DMS79 (cell line): ENCODE results near the gene SUPT20HL2.
"Not testable (repeated sequence)": the region's sequence is repeated elsewhere in the genome, so short reads cannot be mapped to it uniquely, and the experiment has no call there.

Experiments
- DNase-seq: peaks from one replicate; lab custom pipeline; 2025; lab: John Stamatoyannopoulos, UW

SUPT20HL2 gene

DNA sequence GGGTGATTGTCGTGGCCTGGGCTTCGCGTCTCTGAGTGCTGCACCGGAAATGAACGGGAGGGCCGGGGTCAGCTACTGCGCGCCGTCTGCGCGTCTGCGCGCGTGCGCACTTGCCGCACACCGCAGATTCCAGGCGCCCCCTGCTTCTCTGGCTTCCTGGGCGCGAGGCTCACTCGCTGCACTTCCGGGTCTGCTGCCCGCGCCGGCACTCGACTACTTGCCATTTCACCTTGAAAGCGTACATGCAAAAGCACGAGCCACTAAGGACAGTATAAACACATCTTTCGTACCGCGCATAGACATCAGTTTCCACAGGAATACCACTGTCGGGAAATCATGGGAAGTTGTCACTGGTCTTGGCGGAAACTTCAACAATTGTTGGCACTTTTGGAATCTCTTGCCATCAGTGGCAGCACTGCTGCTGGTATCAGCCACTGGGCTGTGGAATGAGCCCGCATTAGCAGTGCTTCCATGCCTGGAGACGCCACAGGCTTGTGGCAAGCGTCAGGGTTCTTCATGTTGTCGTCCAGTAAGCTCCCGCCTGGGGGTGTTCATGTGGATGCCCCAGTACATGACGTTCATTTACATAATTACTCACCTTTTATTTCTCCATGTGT, at the start of gene SUPT20HL2:
Gene SUPT20HL2, minus strand, starts transcription at position 51 of the 617 bp plus-strand sequence. CDS start 754 bp downstream, outside the sequence.
- no peak for DNase-seq

DNA sequence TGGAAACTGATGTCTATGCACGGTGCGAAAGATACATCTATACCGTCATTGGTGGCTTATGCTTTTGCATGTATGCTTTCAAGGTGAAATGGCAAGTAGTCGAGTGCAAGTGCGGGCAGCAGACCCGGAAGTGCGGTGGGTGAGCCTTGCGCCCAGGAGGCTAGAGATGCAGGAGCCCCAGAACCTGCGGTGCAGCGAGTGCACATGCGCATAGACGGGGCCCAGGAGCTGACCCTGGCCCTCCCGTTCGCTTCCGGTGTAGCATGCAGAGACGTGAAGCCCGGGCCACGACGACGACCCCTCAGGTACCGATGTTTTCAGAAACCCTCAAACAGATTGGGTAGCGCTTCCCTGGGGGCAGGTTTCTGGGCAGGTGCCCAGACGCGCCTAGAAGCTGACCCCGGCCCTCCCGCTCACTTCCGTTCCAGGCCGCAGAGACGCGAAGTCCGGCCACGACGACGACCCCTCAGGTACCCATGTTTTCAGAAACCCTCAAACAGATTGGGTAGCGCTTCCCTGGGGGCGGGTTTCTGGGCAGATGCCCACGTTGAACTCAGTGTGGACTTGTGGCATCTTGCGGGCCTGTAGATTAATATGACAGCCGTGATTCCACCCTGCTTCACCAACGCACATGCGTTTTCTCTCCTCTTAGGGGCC, 48.3 kb upstream of the SUPT20HL2 start:
- DNase-seq = not testable (repeated sequence)

DNA sequence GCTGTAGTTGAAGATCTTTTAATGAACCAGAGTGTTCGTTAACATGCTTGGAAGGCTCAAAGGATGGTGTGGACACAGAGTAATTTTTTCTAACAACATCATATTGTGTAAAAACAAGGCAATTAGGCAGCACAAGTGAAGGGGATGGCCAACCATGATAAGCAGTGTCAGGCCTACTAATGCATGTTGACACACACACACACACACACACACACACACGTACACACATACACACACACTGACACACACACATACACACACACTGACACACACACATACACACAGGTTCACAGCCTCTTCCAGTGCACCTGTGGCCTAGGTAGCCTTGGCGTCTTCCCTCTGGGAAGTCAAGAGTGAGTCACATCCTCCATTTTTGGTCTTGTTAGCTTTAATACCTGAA, 46.4 kb upstream of the SUPT20HL2 start, which contains the start of gene SUPT20HL1:
Gene SUPT20HL1, plus strand, starts transcription at position 368 of the 400 bp plus-strand sequence. CDS start 2,122 bp downstream, outside the sequence.
- no peak for DNase-seq

DNA sequence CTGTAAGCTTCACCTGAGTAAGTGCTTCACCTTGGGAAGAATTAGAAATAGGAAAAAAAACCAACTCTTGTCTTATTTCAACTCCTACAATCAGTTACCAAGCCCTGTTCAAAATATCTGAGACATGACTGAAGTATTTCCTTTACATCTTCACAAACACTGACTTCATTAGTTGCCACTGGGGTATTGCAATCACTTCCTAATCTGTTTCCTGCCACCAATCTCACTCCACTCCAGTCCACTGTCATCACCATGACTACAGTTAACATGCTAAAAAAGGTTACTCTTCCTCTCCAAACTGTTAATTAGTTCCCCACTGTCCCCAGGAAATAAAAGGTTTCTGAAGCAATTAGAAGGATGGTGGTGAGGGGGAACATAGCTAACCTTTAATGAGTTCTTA, 43.2 kb upstream of the SUPT20HL2 start:
- no peak for DNase-seq

DNA sequence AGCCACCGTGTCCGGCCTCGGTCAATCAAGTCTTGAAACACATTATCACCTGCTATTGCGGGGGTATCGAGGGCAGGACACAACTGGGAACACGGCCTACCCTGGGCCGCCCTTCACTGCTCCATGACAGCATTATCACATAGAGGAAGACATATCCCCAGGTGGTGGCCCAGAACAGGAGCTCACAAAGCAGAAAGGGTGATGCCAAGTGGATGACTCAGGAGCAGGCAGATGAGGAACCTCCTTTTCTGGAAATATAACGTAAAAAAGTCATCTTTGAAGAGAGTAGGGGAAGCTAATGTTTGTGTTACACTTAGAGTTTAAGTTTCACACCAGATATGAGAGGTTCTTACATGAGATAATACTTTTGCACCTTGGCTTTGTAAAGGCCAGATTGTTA, 41.2 kb upstream of the SUPT20HL2 start:
- DNase-seq = no peak

DNA sequence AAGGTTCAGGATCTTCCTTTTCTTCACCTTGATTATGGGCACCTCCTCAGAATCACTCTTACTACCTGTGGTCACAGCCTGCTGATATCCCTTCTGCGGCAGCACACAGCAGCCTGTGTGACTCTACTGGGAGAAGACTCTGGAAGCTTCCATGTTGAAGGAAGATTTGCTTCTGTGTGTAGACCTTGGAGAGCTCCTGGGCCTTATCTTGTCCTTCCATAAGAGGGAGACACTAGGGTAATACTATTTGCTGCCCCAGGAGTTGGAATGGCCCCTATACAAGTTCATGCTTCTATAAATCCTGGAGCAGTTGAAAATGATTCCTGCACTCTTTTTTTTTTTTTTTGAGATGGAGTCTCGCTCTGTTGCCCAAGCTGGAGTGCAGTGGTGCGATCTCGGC, 36.3 kb upstream of the SUPT20HL2 start:
- DNase-seq = no peak

DNA sequence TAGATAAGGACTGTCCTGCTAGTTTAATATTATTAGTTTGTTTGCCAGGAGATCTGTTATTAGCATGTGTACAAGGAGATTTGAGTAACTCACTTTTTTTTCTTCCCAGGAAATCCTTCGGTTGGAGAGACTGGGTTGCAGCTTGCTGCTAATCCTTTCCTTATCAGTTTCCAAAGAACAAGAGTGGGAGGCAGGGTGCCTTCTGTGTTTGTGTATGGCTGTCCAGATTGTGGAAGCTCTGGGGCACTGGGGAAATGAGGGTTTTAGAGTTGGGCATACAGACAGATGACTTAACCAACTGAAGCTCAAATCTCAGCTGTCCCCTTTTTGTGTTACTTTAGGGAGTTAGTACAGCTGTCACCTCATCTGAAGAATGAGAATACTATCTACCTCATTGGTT, 34.0 kb upstream of the SUPT20HL2 start:
- DNase-seq = no peak

DNA sequence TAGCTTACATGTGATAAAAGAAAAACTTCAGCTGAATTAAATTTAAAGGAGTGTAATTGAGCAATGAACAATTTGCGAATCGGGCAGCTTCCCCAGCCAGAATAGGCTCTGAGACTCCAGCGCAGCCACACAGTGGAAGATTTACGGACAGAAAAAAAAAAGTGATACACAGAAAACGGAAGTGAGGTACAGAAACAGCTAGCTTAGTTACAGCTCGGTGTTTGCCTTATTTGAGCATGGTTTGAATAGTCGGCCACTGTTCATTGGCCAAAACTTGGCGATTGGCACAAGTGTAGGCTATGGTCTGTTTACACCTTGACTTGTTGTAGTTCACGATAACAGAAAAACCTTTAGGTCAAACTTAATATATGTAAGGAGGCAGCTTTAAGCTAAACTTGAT, 29.9 kb upstream of the SUPT20HL2 start:
- DNase-seq = no peak

DNA sequence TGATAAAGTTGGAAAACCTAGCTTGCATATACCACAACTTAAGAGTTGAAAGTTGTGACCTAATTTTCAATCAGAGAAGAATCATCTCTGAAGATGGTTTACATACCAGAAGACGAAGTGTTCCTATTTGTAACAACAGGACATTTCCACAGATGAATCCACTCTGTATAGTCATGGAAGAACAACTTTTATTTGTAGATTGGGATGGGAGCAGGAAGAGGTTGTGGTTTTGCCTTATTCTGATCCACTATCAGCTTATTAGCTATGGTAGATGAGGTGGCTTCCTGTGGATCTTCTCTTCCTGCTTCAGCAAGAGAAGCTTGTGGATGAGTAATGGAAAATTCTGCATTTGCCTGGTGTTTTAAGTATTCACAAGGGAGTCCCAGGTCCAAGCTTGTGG, 27.9 kb upstream of the SUPT20HL2 start:
- DNase-seq = no peak

DNA sequence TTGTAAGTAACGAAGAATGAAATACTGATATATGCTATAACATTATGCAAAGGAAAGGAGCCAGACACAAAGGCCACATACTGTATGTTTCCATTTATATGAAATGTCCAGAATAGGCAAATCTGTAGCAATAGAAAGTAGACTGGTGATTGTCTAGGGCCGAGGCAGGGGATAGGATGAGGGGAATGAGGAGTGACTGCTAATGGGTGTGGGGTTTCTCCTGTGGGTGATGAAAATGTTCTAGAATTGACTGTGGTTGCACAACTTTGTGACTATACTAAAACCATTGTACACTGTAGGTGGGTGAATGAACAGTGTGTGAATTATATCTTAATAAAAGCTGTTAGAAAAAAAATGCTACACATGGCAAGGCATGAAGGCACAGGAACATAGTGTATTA, 26.6 kb upstream of the SUPT20HL2 start:
- DNase-seq = no peak

DNA sequence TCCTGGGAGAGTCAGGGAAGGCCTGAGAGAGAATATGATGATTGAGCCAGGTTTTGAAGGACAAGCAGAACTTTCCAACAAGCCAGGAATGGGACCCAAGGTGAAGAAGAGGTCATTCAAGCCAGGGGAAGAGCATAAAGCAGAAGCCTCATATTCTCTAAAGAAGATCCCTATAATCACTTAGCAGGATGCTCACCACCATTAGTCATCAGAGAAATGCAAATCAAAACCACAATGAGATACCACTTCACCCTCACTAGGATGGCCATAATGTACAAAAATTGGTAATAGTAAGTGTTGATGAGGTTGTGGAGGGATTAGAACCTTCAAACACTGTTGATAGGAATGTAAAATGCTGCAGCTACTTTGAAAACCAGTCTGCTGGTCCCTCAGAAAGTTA, 26.0 kb upstream of the SUPT20HL2 start:
- DNase-seq = no peak

DNA sequence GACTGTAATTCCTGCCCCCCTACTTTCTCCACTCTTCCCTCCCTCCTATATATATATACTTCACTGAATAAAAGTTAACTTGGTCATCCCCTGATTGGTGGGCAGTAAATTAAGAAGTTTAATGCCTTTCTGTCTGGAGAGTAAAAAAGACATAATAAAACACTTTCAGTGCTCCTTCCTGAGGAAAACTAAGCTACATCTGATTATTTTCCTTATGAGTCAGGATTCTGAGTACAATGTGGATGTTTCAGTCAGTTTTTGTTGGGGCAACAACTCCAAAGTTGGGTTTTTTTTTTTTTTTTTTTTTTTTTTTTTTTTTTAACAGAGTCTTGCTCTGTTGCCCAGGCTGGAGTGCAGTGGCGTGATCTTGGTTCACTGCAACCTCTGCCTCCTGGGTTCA, 22.0 kb upstream of the SUPT20HL2 start:
- no peak for DNase-seq

DNA sequence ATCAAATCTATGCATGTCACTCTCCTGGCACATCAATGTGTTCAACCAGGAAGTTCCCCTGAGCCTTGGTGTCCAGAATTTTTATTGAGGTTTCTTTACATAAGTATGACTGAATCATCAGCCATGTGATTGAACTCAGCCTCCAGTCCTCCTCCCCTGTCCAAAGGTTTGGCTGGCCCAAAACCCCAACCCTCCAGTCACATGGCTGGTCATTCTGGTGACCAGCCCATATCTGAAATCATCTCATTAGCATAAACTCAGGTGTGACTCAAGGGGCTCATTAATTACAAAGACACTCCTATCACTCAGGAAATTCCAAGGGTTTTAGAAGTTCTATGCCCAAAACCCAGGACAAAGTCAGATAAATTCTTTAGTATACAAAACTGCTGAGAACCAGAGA, 20.6 kb upstream of the SUPT20HL2 start:
- no peak for DNase-seq

DNA sequence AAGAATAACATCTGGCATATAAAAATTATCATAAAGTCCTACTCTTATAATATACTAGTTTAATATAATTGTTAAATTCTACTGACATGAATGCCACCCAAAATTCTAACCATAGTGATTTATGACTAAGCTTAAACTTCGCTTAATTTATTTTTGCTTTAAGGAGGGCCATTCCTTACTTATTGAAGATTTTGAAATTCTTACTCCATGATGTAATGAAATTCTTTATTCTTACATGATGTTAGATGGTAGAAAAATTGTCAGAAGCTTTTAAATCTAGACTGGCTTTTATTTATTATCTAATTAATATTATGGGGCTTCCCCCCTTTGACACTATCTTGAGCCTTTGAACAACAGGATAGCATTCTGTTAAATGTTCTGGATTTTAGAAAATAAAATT, 19.5 kb upstream of the SUPT20HL2 start:
- DNase-seq = no peak

DNA sequence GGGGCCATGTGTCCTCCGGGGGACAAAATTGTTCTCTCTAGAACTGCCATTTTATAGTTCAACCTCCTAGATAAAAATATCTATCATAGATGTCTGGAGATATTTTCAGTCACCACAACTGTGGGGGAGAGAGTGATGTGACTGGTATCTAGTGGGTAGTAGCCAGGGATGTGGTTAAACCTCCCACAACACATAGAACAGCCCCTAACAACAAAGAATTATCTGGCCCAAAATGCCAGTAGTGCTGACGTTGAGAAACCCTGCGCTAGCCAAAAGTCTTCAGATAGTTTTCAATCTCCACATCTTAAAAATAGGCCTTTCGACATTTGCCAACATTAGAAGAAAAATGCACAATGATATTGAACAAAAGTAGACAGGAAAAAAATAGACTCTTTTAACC, 19.0 kb upstream of the SUPT20HL2 start:
- DNase-seq = no peak

DNA sequence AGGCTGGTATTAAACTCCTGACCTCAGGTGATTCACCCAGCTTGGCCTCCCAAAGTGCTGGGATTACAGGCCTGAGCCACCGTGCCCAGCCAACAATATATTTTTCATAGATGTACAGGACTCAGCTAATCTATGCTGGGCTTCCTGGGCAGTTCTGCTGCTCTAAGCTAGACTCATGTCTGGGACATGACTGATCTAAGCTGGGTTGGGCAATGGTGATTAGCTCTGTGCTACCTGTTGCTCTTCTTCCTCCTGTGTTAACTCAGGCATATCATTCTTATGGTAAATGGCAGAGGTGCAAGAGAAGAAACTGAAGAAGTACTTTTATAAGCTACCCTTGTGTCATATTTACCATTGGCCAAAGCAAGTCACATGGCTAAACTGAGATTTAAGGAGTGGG, 11.4 kb upstream of the SUPT20HL2 start:
- DNase-seq = no peak

DNA sequence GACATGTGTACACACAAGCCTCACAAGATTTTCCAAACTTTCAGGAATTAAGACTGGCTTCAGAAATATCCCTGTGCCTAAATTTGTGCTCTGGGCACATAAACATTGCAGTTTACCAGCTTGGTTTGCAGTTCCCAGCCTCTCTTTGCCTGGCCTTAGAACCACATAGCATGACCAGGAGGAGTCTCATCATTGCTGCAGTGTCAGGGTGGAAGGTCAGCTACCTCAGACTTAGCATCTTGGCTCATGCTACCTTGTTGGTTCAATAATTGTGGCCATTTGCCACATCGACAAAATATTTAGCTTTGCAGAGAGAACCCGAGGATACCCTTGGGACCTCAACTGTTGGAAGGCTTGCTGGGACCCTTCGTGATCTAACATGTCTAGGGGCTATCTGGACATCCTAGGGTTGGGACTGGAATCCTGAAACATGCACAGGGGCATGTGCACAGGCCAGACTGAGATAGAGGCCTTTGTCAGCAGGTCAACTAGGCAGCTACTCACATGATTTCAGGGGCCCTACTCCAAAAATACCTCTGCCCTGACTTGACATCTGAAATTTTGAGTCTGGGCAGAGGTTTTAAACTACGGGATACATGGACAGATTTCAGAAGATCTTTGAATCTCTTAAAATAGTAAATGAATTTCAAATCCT, 8.0 kb upstream of the SUPT20HL2 start:
- DNase-seq = no peak

DNA sequence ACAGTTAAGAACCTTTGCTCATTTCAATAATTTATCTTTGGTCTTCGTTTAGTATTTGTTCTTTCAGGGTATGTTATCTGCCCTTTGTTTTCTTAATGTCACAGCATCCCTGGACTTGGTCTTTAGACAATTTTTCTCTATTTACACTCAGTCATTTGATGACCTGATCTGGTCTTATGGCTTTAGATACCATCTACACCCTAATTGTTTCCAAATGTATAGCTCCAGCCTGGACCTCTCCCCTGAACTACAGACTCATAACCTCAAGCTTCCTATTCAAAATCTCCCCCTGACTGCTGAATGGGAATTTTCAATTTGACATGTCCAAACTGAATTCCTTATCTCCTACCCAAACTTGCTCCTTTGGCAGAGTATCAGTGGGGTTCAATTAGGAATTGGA, 3.7 kb upstream of the SUPT20HL2 start:
- no peak for DNase-seq

DNA sequence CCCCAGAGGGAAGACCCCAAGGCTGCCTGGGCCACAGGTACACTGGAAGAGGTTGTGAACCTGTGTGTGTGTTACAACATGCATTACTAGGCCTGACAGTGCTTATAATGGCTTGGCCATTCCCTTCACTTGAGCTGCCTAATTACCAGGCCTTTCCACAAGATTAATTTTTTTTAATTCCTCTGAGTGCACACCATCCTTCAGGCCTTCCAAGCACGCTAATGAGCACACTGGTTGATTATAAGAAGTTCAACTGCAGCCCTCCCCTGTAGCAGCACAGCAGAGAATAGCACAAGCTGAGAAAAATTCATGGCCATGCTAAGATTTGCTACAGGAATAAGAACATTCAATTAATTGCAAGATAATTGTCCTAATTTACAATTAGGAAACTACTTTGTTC, 2.2 kb upstream of the SUPT20HL2 start:
- no peak for DNase-seq

DNA sequence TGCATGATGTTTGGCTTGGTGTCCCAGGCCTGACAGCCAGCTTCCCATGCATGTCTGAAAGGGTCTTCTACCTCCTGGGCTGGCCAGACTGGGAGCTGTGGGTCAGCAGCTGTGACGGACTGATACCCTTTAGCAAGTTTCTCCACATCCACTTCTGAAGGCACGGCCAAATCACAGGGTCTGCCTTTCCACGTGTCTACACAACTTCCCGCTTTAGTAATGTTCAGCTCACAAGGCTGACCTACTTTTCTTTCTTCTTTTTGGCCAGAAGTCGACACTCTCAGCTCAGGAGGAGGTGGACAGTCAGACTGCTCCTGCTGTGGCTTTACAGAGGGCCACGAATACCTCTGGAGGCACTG, 1.6 kb downstream of the SUPT20HL2 start:
- DNase-seq = not testable (repeated sequence)

DNA sequence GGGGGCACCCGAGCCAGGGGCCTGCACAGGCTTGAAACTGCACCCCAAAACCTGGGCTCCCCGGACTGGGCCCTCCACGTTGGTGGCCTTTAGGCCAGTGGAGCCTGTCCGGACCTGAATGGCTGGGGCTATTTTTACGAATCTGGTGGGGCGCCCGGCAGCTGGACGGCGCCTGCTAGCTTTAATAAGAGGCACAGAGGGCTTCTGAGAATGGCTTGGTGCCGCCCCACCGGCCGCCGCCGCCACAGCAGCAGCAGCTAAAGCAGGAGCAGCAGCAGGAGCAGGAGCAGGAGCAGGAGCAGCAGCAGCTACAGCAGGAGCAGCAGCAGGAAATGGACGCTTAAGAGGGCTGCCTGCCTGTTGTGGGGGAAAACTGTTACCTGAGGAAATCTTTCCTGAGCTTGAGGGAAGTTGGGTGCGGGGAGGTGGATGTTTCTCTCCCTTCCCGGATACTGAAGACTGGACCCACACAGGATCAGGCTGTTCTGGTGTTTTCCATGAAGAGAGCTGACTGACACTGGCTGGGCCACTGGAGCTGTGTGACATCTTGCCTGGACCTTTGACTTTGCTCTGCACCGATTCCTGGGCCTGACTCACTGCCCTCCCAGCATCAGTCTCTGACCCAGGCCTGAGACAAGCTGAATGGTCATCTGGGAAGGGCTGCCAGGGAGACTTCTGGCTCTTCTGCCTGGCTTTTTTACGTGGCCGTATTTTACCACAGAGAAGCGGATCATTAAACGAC, 2.2 kb downstream of the SUPT20HL2 start:
- DNase-seq = not testable (repeated sequence)

DNA sequence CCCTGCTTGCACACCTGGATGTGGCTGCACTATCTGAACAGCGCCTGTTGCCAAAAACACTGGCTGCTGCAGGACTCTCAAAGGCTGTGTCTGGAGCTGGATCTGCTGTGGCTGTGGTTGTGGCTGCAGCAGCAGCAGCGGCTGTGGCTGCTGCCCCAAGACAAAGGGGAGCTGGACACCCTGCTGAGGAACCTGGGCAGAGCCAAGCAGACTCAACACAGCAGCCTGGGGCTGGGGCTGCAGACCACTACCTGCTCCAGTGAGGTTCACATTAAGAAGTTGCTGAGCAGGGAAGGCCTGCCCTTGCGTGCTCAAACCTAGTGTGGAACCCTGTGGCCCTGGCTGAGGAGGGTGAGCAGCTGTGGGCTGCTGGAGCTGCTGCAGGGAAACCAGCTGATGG, 3.0 kb downstream of the SUPT20HL2 start:
- DNase-seq = not testable (repeated sequence)
